ENCODE data around the gene STARD10. TPM values are rescaled to one million over a fixed set of nuclear protein-coding genes. Genes with fewer than 3 reads are reported as not detected.

Gene STARD10
- total and polyA plus RNA-seq, 4 donors = 70.5 to 328 (median 232) TPM

DNA sequence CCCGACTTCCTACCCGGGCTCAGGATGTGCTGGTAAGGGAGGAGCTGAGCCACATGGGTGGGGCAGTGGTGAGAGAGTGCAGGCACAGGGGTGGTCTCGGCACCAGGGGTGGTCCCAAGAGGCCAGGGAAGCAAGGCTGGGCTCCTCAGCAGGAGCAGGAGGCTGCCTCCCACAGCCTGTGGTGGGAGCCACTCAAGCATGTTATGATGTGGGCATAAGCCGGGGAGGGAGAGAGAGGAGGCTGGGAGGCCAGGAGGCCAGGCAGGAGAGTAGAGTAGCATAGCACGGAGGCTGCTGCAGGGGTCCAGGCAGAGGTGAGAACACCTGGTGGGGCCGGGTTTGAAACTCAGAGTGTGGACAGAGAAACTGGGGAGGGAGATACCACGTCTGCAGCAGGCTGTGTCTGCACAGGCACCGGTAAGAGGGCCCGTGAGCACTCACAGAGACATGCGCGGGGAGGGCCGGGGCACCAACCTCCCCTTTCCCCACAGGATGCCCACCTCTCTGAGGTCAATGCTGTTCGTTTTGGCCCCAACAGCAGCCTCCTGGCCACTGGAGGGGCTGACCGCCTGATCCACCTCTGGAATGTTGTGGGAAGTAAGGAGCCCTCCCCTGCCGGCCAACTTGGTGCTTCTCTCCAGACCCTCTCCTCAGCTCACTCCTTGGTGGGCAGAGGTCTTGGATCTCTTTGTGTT, 31.1 kb upstream of the STARD10 start:
- Histone ChIP-seq H3K27ac (ENCODE audit: low read depth in 1 of 2, low read length in 2 of 2) (no peak overlapping the region), H3K9me3 (ENCODE audit: control insufficient read depth in 4 of 4, low read length in 3 of 4) (no peaks in the 10 kb centered on the region), H3K9ac (ENCODE audit: low read depth in 1 of 2, low read length in 2 of 2) (no peak overlapping the region), H3K36me3 (ENCODE audit: control insufficient read depth in 4 of 4, insufficient read depth in 3 of 4, low read depth in 1 of 4, low read length in 3 of 4) (no peaks in the 10 kb centered on the region), H3K27me3 (ENCODE audit: control insufficient read depth in 4 of 4, insufficient read depth in 4 of 4, low read length in 3 of 4) (no peaks in the 10 kb centered on the region), H3K4me1 (ENCODE audit: control insufficient read depth in 4 of 4, insufficient read depth in 4 of 4, low read length in 3 of 4) (peaks cover 3 to 28% (median 20%) of the 10 kb centered on the region in 4 donors), H3K4me3 (ENCODE audit: low read depth in 1 of 3, low read length in 3 of 3) (no peak overlapping the region)
- TF ChIP-seq, protein P1, sequence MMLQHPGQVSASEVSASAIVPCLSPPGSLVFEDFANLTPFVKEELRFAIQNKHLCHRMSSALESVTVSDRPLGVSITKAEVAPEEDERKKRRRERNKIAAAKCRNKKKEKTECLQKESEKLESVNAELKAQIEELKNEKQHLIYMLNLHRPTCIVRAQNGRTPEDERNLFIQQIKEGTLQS (IDR thresholded peaks at IDR 0.05) = no peak
- TF ChIP-seq YY1 (IDR thresholded peaks at IDR 0.05) (no peak), FOXA1 (IDR thresholded peaks at IDR 0.05) (no peak), SP1 (IDR thresholded peaks at IDR 0.05) (no peak), EGR1 (IDR thresholded peaks at IDR 0.05; ENCODE audit: low read depth in 2 of 2) (no peak)
- TF ChIP-seq, protein P2, sequence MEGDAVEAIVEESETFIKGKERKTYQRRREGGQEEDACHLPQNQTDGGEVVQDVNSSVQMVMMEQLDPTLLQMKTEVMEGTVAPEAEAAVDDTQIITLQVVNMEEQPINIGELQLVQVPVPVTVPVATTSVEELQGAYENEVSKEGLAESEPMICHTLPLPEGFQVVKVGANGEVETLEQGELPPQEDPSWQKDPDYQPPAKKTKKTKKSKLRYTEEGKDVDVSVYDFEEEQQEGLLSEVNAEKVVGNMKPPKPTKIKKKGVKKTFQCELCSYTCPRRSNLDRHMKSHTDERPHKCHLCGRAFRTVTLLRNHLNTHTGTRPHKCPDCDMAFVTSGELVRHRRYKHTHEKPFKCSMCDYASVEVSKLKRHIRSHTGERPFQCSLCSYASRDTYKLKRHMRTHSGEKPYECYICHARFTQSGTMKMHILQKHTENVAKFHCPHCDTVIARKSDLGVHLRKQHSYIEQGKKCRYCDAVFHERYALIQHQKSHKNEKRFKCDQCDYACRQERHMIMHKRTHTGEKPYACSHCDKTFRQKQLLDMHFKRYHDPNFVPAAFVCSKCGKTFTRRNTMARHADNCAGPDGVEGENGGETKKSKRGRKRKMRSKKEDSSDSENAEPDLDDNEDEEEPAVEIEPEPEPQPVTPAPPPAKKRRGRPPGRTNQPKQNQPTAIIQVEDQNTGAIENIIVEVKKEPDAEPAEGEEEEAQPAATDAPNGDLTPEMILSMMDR (IDR thresholded peaks at IDR 0.05; ENCODE audit: low read depth, low read length, missing input control) = no peak
- TF ChIP-seq, protein P3, sequence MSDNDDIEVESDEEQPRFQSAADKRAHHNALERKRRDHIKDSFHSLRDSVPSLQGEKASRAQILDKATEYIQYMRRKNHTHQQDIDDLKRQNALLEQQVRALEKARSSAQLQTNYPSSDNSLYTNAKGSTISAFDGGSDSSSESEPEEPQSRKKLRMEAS (IDR thresholded peaks at IDR 0.05) = no peak
- WGBS = 87% methylated on average over 15 of the region's 15 CpGs
- DNase-seq (ENCODE audit: low spot score) = no peak

DNA sequence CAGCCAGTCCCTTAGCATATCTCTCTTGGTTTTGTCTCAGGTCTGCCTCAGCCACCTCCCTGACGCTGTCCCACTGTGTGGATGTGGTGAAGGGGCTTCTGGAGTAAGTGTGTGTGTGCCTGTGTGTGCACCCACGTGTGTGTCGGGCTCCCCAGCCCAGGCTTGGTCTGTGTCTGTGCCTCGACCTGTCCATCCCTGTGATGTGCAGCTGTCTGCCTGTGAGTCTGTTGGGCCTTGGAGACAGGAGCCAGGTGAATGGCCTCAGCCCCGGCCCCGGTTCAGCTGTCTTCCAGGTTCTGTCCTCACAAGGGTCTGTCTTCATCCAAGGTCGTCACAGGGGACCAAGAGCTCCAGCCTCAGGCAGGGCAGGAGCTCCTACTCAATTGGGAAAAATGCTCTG, 30.2 kb upstream of the STARD10 start:
- Histone ChIP-seq H3K27ac (ENCODE audit: low read depth in 1 of 2, low read length in 2 of 2) (no peak overlapping the region), H3K36me3 (ENCODE audit: control insufficient read depth in 4 of 4, insufficient read depth in 3 of 4, low read depth in 1 of 4, low read length in 3 of 4) (peaks cover 0 to 4% (median under 1%) of the 10 kb centered on the region in 4 donors), H3K9ac (ENCODE audit: low read depth in 1 of 2, low read length in 2 of 2) (no peak overlapping the region), H3K9me3 (ENCODE audit: control insufficient read depth in 4 of 4, low read length in 3 of 4) (no peaks in the 10 kb centered on the region), H3K4me3 (ENCODE audit: low read depth in 1 of 3, low read length in 3 of 3) (no peak overlapping the region), H3K27me3 (ENCODE audit: control insufficient read depth in 4 of 4, insufficient read depth in 4 of 4, low read length in 3 of 4) (no peaks in the 10 kb centered on the region), H3K4me1 (ENCODE audit: control insufficient read depth in 4 of 4, insufficient read depth in 4 of 4, low read length in 3 of 4) (peaks cover 3 to 28% (median 20%) of the 10 kb centered on the region in 4 donors)
- WGBS = 89% methylated on average over 7 of the region's 7 CpGs
- TF ChIP-seq GABPA (IDR thresholded peaks at IDR 0.05 in 1 of 2, conservative IDR thresholded peaks at IDR 0.05 in 1 of 2) (no peak), HNF4G (IDR thresholded peaks at IDR 0.05) (no peak), JUND (IDR thresholded peaks at IDR 0.05) (no peak), NR2F2 (IDR thresholded peaks at IDR 0.05) (no peak), ZBTB33 (IDR thresholded peaks at IDR 0.05) (no peak), HNF4A (conservative IDR thresholded peaks at IDR 0.05) (no peak), FOXA1 (IDR thresholded peaks at IDR 0.05) (no peak)
- TF ChIP-seq, protein P4, sequence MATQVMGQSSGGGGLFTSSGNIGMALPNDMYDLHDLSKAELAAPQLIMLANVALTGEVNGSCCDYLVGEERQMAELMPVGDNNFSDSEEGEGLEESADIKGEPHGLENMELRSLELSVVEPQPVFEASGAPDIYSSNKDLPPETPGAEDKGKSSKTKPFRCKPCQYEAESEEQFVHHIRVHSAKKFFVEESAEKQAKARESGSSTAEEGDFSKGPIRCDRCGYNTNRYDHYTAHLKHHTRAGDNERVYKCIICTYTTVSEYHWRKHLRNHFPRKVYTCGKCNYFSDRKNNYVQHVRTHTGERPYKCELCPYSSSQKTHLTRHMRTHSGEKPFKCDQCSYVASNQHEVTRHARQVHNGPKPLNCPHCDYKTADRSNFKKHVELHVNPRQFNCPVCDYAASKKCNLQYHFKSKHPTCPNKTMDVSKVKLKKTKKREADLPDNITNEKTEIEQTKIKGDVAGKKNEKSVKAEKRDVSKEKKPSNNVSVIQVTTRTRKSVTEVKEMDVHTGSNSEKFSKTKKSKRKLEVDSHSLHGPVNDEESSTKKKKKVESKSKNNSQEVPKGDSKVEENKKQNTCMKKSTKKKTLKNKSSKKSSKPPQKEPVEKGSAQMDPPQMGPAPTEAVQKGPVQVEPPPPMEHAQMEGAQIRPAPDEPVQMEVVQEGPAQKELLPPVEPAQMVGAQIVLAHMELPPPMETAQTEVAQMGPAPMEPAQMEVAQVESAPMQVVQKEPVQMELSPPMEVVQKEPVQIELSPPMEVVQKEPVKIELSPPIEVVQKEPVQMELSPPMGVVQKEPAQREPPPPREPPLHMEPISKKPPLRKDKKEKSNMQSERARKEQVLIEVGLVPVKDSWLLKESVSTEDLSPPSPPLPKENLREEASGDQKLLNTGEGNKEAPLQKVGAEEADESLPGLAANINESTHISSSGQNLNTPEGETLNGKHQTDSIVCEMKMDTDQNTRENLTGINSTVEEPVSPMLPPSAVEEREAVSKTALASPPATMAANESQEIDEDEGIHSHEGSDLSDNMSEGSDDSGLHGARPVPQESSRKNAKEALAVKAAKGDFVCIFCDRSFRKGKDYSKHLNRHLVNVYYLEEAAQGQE (IDR thresholded peaks at IDR 0.05) = no peak
- no peak for DNase-seq (ENCODE audit: low spot score)
